ENCODE measurements around the gene POGK.

Gene POGK

GRCh38 chr1:166903232-166903631 is 64.0 kb downstream of the POGK start:
- DNase-seq (ENCODE audit: low read depth in 2 of 2), result no peak

- DNase-seq (ENCODE audit: low read depth in 2 of 2), result no peak
Observed at GRCh38 chr1:166905136-166905535, 65.9 kb downstream of the POGK start.

DNA sequence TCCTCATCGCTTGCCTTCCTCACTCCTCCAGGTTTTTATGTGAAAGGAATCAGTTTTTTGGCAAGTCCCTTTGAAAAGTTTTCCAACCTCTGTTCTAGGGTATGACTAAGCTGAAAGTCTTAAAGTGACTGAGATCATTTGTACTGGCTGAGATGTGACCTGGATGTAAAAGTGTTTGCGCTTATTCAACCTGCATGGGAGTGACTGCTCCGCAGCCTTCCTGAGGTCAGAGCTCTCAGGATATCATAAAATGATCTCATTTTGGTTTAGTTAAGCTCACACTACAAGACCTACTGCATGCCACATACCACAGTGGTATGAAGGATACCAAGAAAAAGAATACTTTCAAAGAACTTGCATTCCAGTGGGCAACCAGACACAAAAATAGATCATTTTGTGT is 66.6 kb downstream of the POGK start:
- no peak for DNase-seq (ENCODE audit: low read depth in 2 of 2)
